ENCODE data around the gene OR51A2.

OR51A2 gene

GRCh38 chr11:4983841-4984240, 28.3 kb upstream of the OR51A2 start:
- Histone ChIP-seq H3K79me2 (ENCODE audit: low read length) (no peaks in the 10 kb centered on the region), H2AFZ (ENCODE audit: low read length) (no peak overlapping the region), H3K4me3 (ENCODE audit: low read length) (no peak overlapping the region), H3K27me3 (replicated peaks; ENCODE audit: insufficient read depth, low read length) (no peaks in the 10 kb centered on the region), H3K9me3 (replicated peaks; ENCODE audit: insufficient read depth, low read length) (no peaks in the 10 kb centered on the region), H3K4me2 (ENCODE audit: low read depth, low read length) (no peak overlapping the region), H4K20me1 (ENCODE audit: insufficient read depth, low read length) (no peaks in the 10 kb centered on the region), H3K36me3 (replicated peaks; ENCODE audit: insufficient read depth, low read length) (no peaks in the 10 kb centered on the region), H3K4me1 (ENCODE audit: low read length) (no peaks in the 10 kb centered on the region), H3K27ac (ENCODE audit: low read length) (no peak overlapping the region), H3K9ac (ENCODE audit: low read length) (no peak overlapping the region), H3F3A (ENCODE audit: insufficient read depth, low read length) (no peaks in the 10 kb centered on the region), H3K9me2 (replicated peaks; ENCODE audit: insufficient read depth, low read length) (no peaks in the 10 kb centered on the region)
- DNase-seq = no peak
- TF ChIP-seq EZH2 (optimal IDR thresholded peaks at IDR 0.05; ENCODE audit: low read depth, low read length) = no peak
- TF ChIP-seq EZH2phosphoT487 (IDR thresholded peaks at IDR 0.05; ENCODE audit: low read length) = no peak
- no peak for TF ChIP-seq CTCF (IDR thresholded peaks at IDR 0.05; ENCODE audit: low read length)

- Histone ChIP-seq H3K27ac (ENCODE audit: low read length) (no peak overlapping the region), H3K79me2 (ENCODE audit: low read length) (no peaks in the 10 kb centered on the region), H3K9me3 (replicated peaks; ENCODE audit: insufficient read depth, low read length) (no peaks in the 10 kb centered on the region), H3K36me3 (replicated peaks; ENCODE audit: insufficient read depth, low read length) (no peaks in the 10 kb centered on the region), H3K4me3 (ENCODE audit: low read length) (no peak overlapping the region), H2AFZ (ENCODE audit: low read length) (no peak overlapping the region), H3K9ac (ENCODE audit: low read length) (no peak overlapping the region), H3K4me2 (ENCODE audit: low read depth, low read length) (no peak overlapping the region), H3K4me1 (ENCODE audit: low read length) (no peaks in the 10 kb centered on the region), H3K27me3 (replicated peaks; ENCODE audit: insufficient read depth, low read length) (no peaks in the 10 kb centered on the region), H3K9me2 (replicated peaks; ENCODE audit: insufficient read depth, low read length) (no peaks in the 10 kb centered on the region), H4K20me1 (ENCODE audit: insufficient read depth, low read length) (no peaks in the 10 kb centered on the region), H3F3A (ENCODE audit: insufficient read depth, low read length) (no peaks in the 10 kb centered on the region)
- no peak for TF ChIP-seq EZH2 (optimal IDR thresholded peaks at IDR 0.05; ENCODE audit: low read depth, low read length)
- TF ChIP-seq EZH2phosphoT487 (IDR thresholded peaks at IDR 0.05; ENCODE audit: low read length) = no peak
- no peak for TF ChIP-seq CTCF (IDR thresholded peaks at IDR 0.05; ENCODE audit: low read length)
- no peak for DNase-seq
Measured at GRCh38 chr11:4982678-4983077, 27.2 kb upstream of the OR51A2 start.

GRCh38 chr11:4979036-4979435, 23.5 kb upstream of the OR51A2 start:
- Histone ChIP-seq H3K4me2 (ENCODE audit: low read depth, low read length) (no peak overlapping the region), H3F3A (ENCODE audit: insufficient read depth, low read length) (no peaks in the 10 kb centered on the region), H3K4me1 (ENCODE audit: low read length) (no peaks in the 10 kb centered on the region), H3K9me3 (replicated peaks; ENCODE audit: insufficient read depth, low read length) (no peaks in the 10 kb centered on the region), H3K9ac (ENCODE audit: low read length) (no peak overlapping the region), H3K9me2 (replicated peaks; ENCODE audit: insufficient read depth, low read length) (no peaks in the 10 kb centered on the region), H3K4me3 (ENCODE audit: low read length) (no peak overlapping the region), H3K79me2 (ENCODE audit: low read length) (no peaks in the 10 kb centered on the region), H2AFZ (ENCODE audit: low read length) (no peak overlapping the region), H3K27ac (ENCODE audit: low read length) (no peak overlapping the region), H4K20me1 (ENCODE audit: insufficient read depth, low read length) (no peaks in the 10 kb centered on the region), H3K36me3 (replicated peaks; ENCODE audit: insufficient read depth, low read length) (no peaks in the 10 kb centered on the region), H3K27me3 (replicated peaks; ENCODE audit: insufficient read depth, low read length) (no peaks in the 10 kb centered on the region)
- TF ChIP-seq EZH2 (optimal IDR thresholded peaks at IDR 0.05; ENCODE audit: low read depth, low read length) = no peak
- no peak for TF ChIP-seq EZH2phosphoT487 (IDR thresholded peaks at IDR 0.05; ENCODE audit: low read length)
- TF ChIP-seq CTCF (IDR thresholded peaks at IDR 0.05; ENCODE audit: low read length) = no peak
- DNase-seq = no peak
